Small intestine (tissue), 16 donors: ENCODE data around the gene PLB1. TPM values are rescaled to one million over a fixed set of nuclear protein-coding genes. Genes with fewer than 3 reads are reported as not detected.
A peak's percentile ranks its signal among the peaks of the same experiment; 100 is the strongest.

ENCODE experiments used
- DNase-seq, 2 donors: peaks; one replicate each; pipeline versions ENCODE4 v3.0.0 to v3.0.0-alpha.2; 2013
- FAIRE-seq: peaks from 2 replicates; lab custom pipeline; 2012; peaks lifted over from hg19 to GRCh38; lab: Jason Lieb, UNC
- H3K27ac ChIP-seq, 3 donors: one replicate each; pipeline ENCODE4 v1.5.1; 2013; ENCODE audit warnings: low read length in 2 of 3, mild to moderate bottlenecking in 2 of 3, control low read depth in 1 of 3, inconsistent platforms in 1 of 3, low read depth in 1 of 3, moderate library complexity in 1 of 3
- H3K27me3 ChIP-seq, 3 donors: one replicate each; pipeline ENCODE4 v1.6.1; 2013; ENCODE audit warnings: low read length in 3 of 3, inconsistent platforms in 1 of 3; ENCODE audit not compliant: control insufficient read depth in 3 of 3, insufficient read depth in 3 of 3
- H3K36me3 ChIP-seq, 3 donors: one replicate each; pipeline ENCODE4 v1.6.1; 2013; ENCODE audit warnings: low read length in 3 of 3, inconsistent platforms in 1 of 3, low read depth in 1 of 3, mild to moderate bottlenecking in 1 of 3, moderate library complexity in 1 of 3; ENCODE audit not compliant: control insufficient read depth in 3 of 3, insufficient read depth in 2 of 3
- H3K4me1 ChIP-seq, 3 donors: one replicate each; pipeline ENCODE4 v1.6.1; 2013; ENCODE audit warnings: low read length in 2 of 3, inconsistent platforms in 1 of 3, low read depth in 1 of 3, mild to moderate bottlenecking in 1 of 3, moderate library complexity in 1 of 3; ENCODE audit not compliant: control insufficient read depth in 3 of 3, insufficient read depth in 2 of 3
- H3K4me3 ChIP-seq, 3 donors: one replicate each; pipeline ENCODE4 v1.5.1; 2013; ENCODE audit warnings: low read length in 3 of 3, control low read depth in 1 of 3, inconsistent platforms in 1 of 3, low read depth in 1 of 3, mild to moderate bottlenecking in 1 of 3, moderate library complexity in 1 of 3
- H3K9me3 ChIP-seq, 2 donors: one replicate each; pipeline ENCODE4 v1.6.1; 2013; ENCODE audit warnings: low read depth in 1 of 2, low read length in 1 of 2; ENCODE audit not compliant: control insufficient read depth in 2 of 2, insufficient read depth in 1 of 2
- WGBS, 3 donors: extraction: QIAGEN DNeasy Blood & Tissue Kit; methylation state at CpG; one replicate each; pipeline ENCODE4 v1.1.7; 2013; 5-methylcytosine and 5-hydroxymethylcytosine counted together
- long read RNA-seq, 10 donors: transcript quantifications; one replicate each; lab custom pipeline, GENCODE V29; 2026
- polyA plus RNA-seq, 4 donors: library from polyadenylated mRNA; stranded (reverse) in 3 of 4; unstranded in 1 of 4; fragments of 200-250 nt in 3 of 4; fragments of 120-200 nt in 1 of 4; gene quantifications; one replicate each; pipeline versions ENCODE4 v1.2.1 to v1.2.3, GENCODE V29; 2013
- donor health status: healthy with polysubstance abuse.
- donor health status: control.
- donor health status: control.
- donor health status: Bipolar disorder and iron deficiency.
- donor health status: healthy.

PLB1 gene, protein sequence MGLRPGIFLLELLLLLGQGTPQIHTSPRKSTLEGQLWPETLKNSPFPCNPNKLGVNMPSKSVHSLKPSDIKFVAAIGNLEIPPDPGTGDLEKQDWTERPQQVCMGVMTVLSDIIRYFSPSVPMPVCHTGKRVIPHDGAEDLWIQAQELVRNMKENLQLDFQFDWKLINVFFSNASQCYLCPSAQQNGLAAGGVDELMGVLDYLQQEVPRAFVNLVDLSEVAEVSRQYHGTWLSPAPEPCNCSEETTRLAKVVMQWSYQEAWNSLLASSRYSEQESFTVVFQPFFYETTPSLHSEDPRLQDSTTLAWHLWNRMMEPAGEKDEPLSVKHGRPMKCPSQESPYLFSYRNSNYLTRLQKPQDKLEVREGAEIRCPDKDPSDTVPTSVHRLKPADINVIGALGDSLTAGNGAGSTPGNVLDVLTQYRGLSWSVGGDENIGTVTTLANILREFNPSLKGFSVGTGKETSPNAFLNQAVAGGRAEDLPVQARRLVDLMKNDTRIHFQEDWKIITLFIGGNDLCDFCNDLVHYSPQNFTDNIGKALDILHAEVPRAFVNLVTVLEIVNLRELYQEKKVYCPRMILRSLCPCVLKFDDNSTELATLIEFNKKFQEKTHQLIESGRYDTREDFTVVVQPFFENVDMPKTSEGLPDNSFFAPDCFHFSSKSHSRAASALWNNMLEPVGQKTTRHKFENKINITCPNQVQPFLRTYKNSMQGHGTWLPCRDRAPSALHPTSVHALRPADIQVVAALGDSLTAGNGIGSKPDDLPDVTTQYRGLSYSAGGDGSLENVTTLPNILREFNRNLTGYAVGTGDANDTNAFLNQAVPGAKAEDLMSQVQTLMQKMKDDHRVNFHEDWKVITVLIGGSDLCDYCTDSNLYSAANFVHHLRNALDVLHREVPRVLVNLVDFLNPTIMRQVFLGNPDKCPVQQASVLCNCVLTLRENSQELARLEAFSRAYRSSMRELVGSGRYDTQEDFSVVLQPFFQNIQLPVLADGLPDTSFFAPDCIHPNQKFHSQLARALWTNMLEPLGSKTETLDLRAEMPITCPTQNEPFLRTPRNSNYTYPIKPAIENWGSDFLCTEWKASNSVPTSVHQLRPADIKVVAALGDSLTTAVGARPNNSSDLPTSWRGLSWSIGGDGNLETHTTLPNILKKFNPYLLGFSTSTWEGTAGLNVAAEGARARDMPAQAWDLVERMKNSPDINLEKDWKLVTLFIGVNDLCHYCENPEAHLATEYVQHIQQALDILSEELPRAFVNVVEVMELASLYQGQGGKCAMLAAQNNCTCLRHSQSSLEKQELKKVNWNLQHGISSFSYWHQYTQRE (N-terminal part only)
- polyA plus RNA-seq = 100 to 1,000 TPM in 1 of 4 donors, 1 to 10 TPM in 1, under 1 TPM in 2; 0.45 to 125 (median 1.1) TPM
- long read RNA-seq, donor 1 = 0 reads
- long read RNA-seq, donor 2 = 0 reads
- long read RNA-seq, donor 3 = 0 reads
- long read RNA-seq, donor 4 = 0 reads
- long read RNA-seq, donor 5 = 0 reads
- long read RNA-seq, donor 6 = 0 reads
- long read RNA-seq, donor 7 = 0 reads
- long read RNA-seq, donor 8 = 0 reads
- long read RNA-seq, donor 9 = 0 reads
- long read RNA-seq, donor 10 = 0 reads

DNA sequence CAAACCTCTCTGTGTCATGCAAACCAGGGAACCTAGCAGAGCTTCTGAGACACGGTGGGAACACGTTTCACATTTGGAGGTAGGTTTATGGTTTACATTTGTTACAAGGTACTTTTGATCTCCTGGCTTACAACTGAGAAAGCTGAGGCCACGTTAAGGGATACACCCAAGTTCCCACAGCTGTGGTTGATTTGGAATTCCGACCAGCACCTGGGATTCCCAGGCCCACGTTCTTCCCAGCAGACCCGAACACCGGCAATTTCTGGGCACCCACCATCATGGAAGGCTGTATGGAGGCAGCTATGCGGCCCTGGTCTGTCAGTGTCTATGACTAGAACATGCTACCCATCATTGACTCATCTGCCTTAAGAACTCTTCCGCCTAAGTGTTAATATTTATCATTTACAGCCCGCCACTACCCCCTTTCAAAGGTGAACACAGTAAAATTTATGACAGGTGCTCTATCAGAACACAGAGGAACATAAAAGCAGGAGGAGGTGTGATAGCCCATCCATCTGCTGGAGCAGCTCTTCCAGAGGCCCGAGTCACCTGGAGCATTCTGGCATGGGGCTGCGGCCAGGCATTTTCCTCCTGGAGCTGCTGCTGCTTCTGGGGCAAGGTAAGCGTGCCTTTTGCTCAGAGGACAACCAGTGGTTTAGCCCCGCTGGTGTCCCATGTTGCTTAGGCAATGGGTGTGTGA lies at the start of gene PLB1:
PLB1 (plus strand) TSS at position 510 of the 700 bp plus-strand sequence; CDS start at position 565, 55 bp downstream.
- FAIRE-seq (no peak), DNase-seq (peak; percentile 37 to 64)
- no peaks in the 10 kb centered on the region for H3K27me3 ChIP-seq
- WGBS, 3 donors = 20 to 58% (median 35%) methylated on average over 14 of the region's 14 CpGs
- H3K4me1 ChIP-seq = peaks cover 0 to 17% (median 0%) of the 10 kb centered on the region in 3 donors
- no peaks in the 10 kb centered on the region for H3K9me3 ChIP-seq
- no peak within 1 kb of the TSS for H3K4me3 ChIP-seq
- H3K27ac ChIP-seq = no peak within 1 kb of the TSS
- H3K36me3 ChIP-seq = no peaks in the 10 kb centered on the region

DNA sequence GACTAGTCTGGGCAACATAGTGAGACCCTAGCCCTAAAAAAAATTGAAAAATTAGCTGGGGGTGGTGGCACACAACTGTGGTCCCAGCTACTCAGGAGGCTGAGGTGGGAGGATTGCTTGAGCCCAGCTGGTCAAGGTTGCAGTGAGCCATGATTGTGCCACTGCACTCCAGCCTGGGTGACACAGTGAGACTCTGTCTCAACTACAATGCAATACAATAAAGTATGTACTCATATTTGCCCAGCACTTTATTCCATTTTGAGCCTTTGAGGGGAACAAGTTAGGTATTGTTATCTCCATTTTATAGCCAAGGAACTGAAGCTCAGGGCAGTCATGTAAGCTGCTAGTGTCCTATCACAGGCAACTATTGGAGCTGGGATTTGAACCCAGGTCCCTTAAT lies 49.3 kb upstream of the PLB1 start:
- Histone ChIP-seq H3K4me1 (peaks cover 0 to 5% (median 0%) of the 10 kb centered on the region in 3 donors), H3K4me3 (no peak overlapping the region), H3K27ac (no peak overlapping the region), H3K9me3 (no peaks in the 10 kb centered on the region), H3K27me3 (no peaks in the 10 kb centered on the region), H3K36me3 (no peaks in the 10 kb centered on the region)
- DNase-seq (no peak), FAIRE-seq (no peak)

DNA sequence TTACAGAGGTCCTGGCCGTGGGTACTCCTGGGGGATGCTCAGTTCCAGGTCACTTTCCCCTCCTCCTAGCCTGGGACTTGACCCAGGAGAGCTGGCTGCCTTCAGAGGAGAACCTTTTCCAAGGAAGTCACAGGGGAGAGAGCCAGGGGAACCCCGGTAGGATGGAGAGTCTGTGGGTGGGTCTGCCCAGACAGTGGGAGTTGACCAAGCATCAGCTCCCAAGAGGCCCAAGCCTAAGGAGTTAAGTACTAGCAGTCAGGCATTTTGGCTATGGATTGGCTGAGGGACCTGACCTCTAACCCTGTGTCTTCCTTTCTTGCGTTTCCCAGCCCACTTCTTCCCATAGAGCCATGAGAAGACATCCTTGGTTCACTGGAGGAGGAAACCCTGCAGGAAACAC lies 48.8 kb upstream of the PLB1 start:
- 78 to 95% (median 91%) methylated on average over 3 of the region's 3 CpGs for WGBS, 3 donors
- H3K27ac ChIP-seq = no peak overlapping the region
- FAIRE-seq = no peak

DNA sequence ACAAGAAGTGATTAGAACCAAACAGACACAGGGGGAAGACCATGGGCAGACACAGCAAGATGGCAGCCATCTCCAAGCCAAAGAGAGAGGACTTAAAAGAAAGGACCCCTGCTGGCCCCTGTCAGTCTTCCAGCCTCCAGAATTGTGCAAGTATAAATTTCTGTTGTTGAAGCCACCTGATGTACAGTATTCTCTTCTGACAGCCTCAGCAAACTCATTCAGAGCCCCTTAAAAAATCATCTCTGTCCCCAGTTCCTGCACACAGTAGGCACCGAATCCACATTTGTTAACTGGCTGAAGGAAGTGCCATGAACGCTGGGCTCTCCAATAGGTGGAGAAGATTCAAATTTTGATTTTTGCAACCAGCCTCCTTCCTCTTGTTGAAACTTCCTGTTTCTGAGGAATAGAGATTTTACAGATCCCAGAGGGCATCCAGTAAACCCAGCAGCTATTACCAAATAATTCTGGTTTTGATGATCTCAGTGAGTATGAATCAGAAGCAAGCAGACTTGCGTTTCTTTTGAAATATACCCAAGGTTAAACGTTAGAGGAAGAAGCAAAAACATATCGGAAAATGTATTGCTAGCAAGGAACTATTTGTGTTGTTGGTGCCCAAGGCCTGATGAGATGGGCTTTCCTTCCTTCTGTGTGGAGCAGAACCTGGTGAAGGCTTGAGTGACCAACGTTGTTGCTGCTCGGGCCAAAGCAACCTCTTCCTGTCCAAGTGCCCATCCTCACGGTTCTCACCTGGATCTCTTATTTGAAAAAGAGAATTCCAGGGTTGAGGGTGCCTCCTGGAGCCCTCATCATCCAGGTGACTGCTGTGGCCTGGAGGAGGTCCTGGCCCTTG lies 47.7 kb upstream of the PLB1 start:
- H3K36me3 ChIP-seq = no peaks in the 10 kb centered on the region
- DNase-seq (no peak), FAIRE-seq (no peak)
- WGBS, 3 donors = 79 to 87% (median 83%) methylated on average over 8 of the region's 8 CpGs
- H3K27ac ChIP-seq = peak overlapping the region in 1 of 3 donors; percentile 2
- peaks cover 0 to 5% (median 0%) of the 10 kb centered on the region in 3 donors for H3K4me1 ChIP-seq
- no peaks in the 10 kb centered on the region for H3K27me3 ChIP-seq
- H3K4me3 ChIP-seq = no peak overlapping the region
- H3K9me3 ChIP-seq = no peaks in the 10 kb centered on the region

More for the DNA sequence above, 48.8 kb upstream of the PLB1 start:
- Histone ChIP-seq H3K9me3 (no peaks in the 10 kb centered on the region), H3K36me3 (no peaks in the 10 kb centered on the region), H3K27me3 (no peaks in the 10 kb centered on the region), H3K4me1 (peaks cover 0 to 5% (median 0%) of the 10 kb centered on the region in 3 donors), H3K4me3 (no peak overlapping the region)
- no peak for DNase-seq

DNA sequence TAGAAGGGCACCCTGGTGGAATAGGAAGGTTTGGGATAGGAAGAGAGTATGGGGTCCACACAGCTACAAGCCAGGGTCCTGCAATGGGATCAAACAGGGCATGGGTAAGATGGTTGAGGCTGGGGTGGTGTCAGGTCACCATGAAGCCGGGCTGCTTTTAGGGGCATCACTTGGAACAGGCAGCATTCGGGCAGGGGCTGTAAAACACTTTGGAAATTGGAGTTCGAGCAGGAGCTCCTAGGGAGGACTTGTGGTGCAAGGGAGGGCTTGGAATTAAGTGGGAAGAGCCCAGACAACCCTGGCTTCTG lies 47.1 kb upstream of the PLB1 start:
- 92 to 97% (median 96%) methylated on average over 3 of the region's 3 CpGs for WGBS, 3 donors
- Histone ChIP-seq H3K4me3 (no peak overlapping the region), H3K9me3 (no peaks in the 10 kb centered on the region), H3K4me1 (peaks cover 0 to 5% (median 0%) of the 10 kb centered on the region in 3 donors), H3K36me3 (no peaks in the 10 kb centered on the region), H3K27me3 (no peaks in the 10 kb centered on the region), H3K27ac (peak overlapping the region in 1 of 3 donors; percentile 2)
- DNase-seq (no peak), FAIRE-seq (no peak)

DNA sequence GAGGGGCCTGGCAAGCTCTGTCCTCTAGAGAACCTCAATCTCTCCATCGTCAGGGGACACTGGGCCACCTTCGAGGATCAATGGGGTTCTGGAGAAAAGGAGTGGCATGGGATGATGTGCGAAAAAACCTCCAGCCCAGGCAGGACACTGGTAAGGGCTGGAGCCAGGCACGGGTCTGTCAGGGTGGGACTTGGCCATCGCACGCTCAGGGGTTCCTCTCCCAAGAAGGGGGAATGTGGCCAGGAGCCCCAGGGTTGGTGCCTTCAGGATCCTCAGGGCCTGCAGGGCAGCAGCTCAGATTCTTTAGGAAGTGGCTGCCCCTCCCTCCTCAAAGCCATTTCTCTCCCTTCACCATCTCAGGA lies 46.8 kb upstream of the PLB1 start:
- Histone ChIP-seq H3K4me1 (peaks cover 0 to 5% (median 0%) of the 10 kb centered on the region in 3 donors), H3K9me3 (no peaks in the 10 kb centered on the region), H3K36me3 (no peaks in the 10 kb centered on the region), H3K27ac (no peak overlapping the region), H3K27me3 (no peaks in the 10 kb centered on the region), H3K4me3 (no peak overlapping the region)
- FAIRE-seq = no peak
- 91 to 97% (median 92%) methylated on average over 6 of the region's 6 CpGs for WGBS, 3 donors
- DNase-seq = no peak
